Measurements from ENCODE around the gene IL33. TPM values are rescaled to one million over a fixed set of nuclear protein-coding genes. Genes with fewer than 3 reads are reported as not detected.
A peak's percentile ranks its signal among the peaks of the same experiment; 100 is the strongest.

Gene IL33
- total RNA-seq, 1 experiment from 2014 or later, result 2.7 TPM

DNA sequence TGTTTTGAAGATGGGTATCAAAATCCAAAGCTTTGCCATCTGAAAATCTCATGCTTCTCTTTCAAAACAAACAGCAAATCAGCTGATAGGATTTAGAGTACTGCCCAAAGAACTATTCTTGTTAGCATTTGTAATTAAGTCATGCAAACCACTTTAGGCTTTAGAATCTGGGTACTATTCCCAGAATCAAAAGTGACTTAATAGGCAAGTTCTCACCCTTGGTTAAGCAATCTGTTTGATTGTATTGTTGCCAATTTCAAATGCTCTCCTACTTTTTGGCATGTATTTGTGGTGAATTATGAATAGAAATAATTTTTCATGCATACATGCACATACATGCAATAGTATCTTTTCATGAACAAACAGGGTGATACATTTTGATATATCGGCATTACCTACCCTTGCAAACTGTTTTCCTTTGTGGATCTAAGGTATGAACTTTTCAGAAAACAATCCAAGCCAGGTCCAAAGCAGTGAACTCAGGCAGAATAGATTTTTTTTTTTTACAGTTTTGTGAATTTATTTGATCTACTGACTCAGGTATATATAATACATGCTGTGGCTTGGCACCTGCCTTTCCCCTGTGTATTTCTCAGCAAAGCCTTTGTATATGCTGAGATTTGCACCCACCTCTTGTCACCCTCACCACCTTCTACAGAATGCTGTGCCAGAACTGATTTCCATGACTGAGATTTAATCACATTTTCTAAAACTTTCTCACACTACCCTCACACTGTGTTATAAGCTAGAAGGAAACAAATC, 9.0 kb downstream of the IL33 start:
- no peak overlapping the region for H2AFZ ChIP-seq (ENCODE audit: low read length)
- H3K36me3 ChIP-seq (ENCODE audit: low read depth, low read length), result no peaks in the 10 kb centered on the region
- no peaks in the 10 kb centered on the region for H3K9me3 ChIP-seq (ENCODE audit: low read length)
- no peak overlapping the region for H3K9ac ChIP-seq (ENCODE audit: low read length)
- ATAC-seq (peak; percentile 55), DNase-seq (no peak)
- H3K4me1 ChIP-seq (ENCODE audit: insufficient read depth, low read length), result peaks cover 11% of the 10 kb centered on the region; the same call in 1 of the 2 replicates
- no peak overlapping the region for H3K4me2 ChIP-seq (ENCODE audit: low read length)
- CTCF ChIA-PET, result no interaction called here
- POLR2A ChIA-PET (ENCODE audit: unreplicated experiment), result no interaction called here
- BruUV-seq (replicated peaks), result no TSS peak
- intact Hi-C loops (cut with micrococcal nuclease), result no loop called here
- no peaks in the 10 kb centered on the region for H3K79me2 ChIP-seq (ENCODE audit: low read length)
- no peak overlapping the region for H3K4me3 ChIP-seq (ENCODE audit: low read length)
- H4K20me1 ChIP-seq (ENCODE audit: low read length), result no peaks in the 10 kb centered on the region
- TF ChIP-seq EZH2 (IDR thresholded peaks at IDR 0.05; ENCODE audit: low read length, unreplicated experiment) (no peak), EZH2phosphoT487 (IDR thresholded peaks at IDR 0.05; ENCODE audit: borderline replicate concordance, low read length) (no peak)
- TF ChIP-seq, protein P1, sequence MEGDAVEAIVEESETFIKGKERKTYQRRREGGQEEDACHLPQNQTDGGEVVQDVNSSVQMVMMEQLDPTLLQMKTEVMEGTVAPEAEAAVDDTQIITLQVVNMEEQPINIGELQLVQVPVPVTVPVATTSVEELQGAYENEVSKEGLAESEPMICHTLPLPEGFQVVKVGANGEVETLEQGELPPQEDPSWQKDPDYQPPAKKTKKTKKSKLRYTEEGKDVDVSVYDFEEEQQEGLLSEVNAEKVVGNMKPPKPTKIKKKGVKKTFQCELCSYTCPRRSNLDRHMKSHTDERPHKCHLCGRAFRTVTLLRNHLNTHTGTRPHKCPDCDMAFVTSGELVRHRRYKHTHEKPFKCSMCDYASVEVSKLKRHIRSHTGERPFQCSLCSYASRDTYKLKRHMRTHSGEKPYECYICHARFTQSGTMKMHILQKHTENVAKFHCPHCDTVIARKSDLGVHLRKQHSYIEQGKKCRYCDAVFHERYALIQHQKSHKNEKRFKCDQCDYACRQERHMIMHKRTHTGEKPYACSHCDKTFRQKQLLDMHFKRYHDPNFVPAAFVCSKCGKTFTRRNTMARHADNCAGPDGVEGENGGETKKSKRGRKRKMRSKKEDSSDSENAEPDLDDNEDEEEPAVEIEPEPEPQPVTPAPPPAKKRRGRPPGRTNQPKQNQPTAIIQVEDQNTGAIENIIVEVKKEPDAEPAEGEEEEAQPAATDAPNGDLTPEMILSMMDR (conservative IDR thresholded peaks at IDR 0.05; ENCODE audit: low read depth, low read length), result no peak
- no peaks in the 10 kb centered on the region for H3K9me2 ChIP-seq (replicated peaks; ENCODE audit: low read length)
- no peaks in the 10 kb centered on the region for H3K27me3 ChIP-seq (ENCODE audit: low read length)
- no peaks in the 10 kb centered on the region for H3F3A ChIP-seq (ENCODE audit: low read length, unreplicated experiment)
- no peak overlapping the region for H3K27ac ChIP-seq (ENCODE audit: low read length)

GRCh38 chr9:6226696-6227095, 11.1 kb downstream of the IL33 start:
- ChIA-PET CTCF (no interaction called here), POLR2A (ENCODE audit: unreplicated experiment) (no interaction called here)
- Histone ChIP-seq H3K36me3 (ENCODE audit: low read depth, low read length) (no peaks in the 10 kb centered on the region), H3F3A (ENCODE audit: low read length, unreplicated experiment) (no peaks in the 10 kb centered on the region), H3K79me2 (ENCODE audit: low read length) (no peaks in the 10 kb centered on the region), H3K9ac (ENCODE audit: low read length) (no peak overlapping the region), H3K4me2 (ENCODE audit: low read length) (no peak overlapping the region), H4K20me1 (ENCODE audit: low read length) (no peaks in the 10 kb centered on the region), H3K4me1 (ENCODE audit: insufficient read depth, low read length) (peaks cover 24% of the 10 kb centered on the region), H2AFZ (ENCODE audit: low read length) (no peak overlapping the region), H3K27me3 (ENCODE audit: low read length) (no peaks in the 10 kb centered on the region), H3K9me2 (replicated peaks; ENCODE audit: low read length) (no peaks in the 10 kb centered on the region), H3K4me3 (ENCODE audit: low read length) (no peak overlapping the region), H3K27ac (ENCODE audit: low read length) (peak overlapping the region; percentile 15; the same call in 1 of the 2 replicates), H3K9me3 (ENCODE audit: low read length) (no peaks in the 10 kb centered on the region)
- peak; percentile 18 for DNase-seq
- intact Hi-C loops (cut with micrococcal nuclease), result no loop called here
- no peak for ATAC-seq
- BruUV-seq (replicated peaks), result no TSS peak
- TF ChIP-seq EZH2 (IDR thresholded peaks at IDR 0.05; ENCODE audit: low read length, unreplicated experiment) (no peak), EZH2phosphoT487 (IDR thresholded peaks at IDR 0.05; ENCODE audit: borderline replicate concordance, low read length) (no peak)
- TF ChIP-seq, protein P1 (conservative IDR thresholded peaks at IDR 0.05; ENCODE audit: low read depth, low read length), result no peak

DNA sequence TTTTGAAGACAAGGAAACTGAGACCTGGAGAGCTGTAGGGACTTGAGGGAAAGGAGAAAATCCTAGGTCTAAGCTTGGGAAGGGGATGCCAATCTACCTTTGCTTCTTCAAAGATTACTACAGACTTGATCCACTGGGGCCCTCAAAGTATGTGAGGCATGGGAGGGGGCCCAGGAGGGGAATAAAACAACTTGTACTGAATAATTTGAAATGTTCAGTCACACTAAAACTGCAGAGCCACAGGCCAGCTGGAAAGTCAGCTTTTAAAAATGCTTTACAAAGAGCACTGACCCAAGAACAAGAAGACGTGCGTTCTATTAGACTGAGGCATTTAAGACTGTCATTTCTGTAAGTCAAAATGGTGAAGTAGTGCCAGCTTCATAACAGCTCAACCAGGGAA, 13.6 kb downstream of the IL33 start:
- Histone ChIP-seq H4K20me1 (ENCODE audit: low read length) (no peaks in the 10 kb centered on the region), H3K9me2 (replicated peaks; ENCODE audit: low read length) (no peaks in the 10 kb centered on the region), H3F3A (ENCODE audit: low read length, unreplicated experiment) (no peaks in the 10 kb centered on the region), H3K4me3 (ENCODE audit: low read length) (no peak overlapping the region), H3K36me3 (ENCODE audit: low read depth, low read length) (no peaks in the 10 kb centered on the region), H3K4me2 (ENCODE audit: low read length) (0 out of 2 replicates have a peak overlapping the region, but pooled peaks have one; percentile 61), H3K27ac (ENCODE audit: low read length) (peak overlapping the region; percentile 88), H3K27me3 (ENCODE audit: low read length) (no peaks in the 10 kb centered on the region), H2AFZ (ENCODE audit: low read length) (no peak overlapping the region), H3K4me1 (ENCODE audit: insufficient read depth, low read length) (peaks cover 24% of the 10 kb centered on the region), H3K9ac (ENCODE audit: low read length) (peak overlapping the region; percentile 7; the same call in 1 of the 2 replicates), H3K79me2 (ENCODE audit: low read length) (no peaks in the 10 kb centered on the region), H3K9me3 (ENCODE audit: low read length) (no peaks in the 10 kb centered on the region)
- ChIA-PET POLR2A (ENCODE audit: unreplicated experiment) (no interaction called here), CTCF (no interaction called here)
- DNase-seq (no peak), ATAC-seq (no peak)
- intact Hi-C loops (cut with micrococcal nuclease), result no loop called here
- TF ChIP-seq EZH2 (IDR thresholded peaks at IDR 0.05; ENCODE audit: low read length, unreplicated experiment) (no peak), EZH2phosphoT487 (IDR thresholded peaks at IDR 0.05; ENCODE audit: borderline replicate concordance, low read length) (no peak)
- TF ChIP-seq, protein P1 (conservative IDR thresholded peaks at IDR 0.05; ENCODE audit: low read depth, low read length), result no peak
- no TSS peak for BruUV-seq (replicated peaks)
